HG02870 (cell line): ENCODE results near the gene RNF224.
"Not testable (repeated sequence)": the region's sequence is repeated elsewhere in the genome, so short reads cannot be mapped to it uniquely, and the experiment has no call there.

Source experiments
- ATAC-seq: cut with Tn5 transposase; IDR thresholded peaks from one replicate; pipeline ENCODE4 v1.9.1; 2021; ENCODE audit warnings: mild to moderate bottlenecking, moderate library complexity; ENCODE audit not compliant: unreplicated experiment

RNF224 gene

DNA sequence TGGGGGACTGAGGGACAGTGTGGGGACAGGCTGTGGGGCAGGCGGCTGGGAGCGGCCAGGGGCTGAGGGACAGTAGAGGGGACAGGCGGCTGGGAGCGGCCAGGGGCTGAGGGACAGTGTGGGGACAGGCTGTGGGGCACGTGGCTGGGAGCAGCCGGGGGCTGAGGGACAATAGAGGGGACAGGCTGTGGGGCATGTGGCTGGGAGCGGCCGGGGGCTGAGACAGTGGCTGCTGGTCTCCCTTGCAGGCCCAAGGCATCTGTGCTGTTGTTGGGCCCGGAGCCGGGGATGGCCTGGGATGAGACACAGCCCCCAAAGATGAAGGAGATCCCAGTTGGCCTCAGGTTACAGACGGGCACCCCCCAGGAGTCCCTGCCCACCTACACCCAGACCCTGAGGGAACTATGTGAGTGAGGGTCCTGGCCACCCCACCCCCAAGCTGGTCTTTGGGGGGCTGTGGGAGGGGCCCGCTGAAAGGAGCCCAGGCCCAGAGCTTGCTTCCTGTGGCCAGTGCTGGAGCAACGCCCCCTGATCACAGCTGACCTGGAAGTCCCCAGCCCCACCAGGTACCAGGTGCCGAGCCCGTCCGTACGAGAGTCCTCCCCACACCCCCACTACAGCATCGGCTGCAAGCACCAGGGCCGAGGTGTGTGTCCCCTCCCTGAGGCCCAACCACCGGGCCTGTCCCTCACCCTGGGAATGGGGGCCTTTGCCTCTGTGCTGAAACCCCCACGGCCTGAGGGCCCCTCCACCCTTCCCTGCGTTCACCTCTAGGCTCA is 24.4 kb downstream of the RNF224 start:
- ATAC-seq: no peak

DNA sequence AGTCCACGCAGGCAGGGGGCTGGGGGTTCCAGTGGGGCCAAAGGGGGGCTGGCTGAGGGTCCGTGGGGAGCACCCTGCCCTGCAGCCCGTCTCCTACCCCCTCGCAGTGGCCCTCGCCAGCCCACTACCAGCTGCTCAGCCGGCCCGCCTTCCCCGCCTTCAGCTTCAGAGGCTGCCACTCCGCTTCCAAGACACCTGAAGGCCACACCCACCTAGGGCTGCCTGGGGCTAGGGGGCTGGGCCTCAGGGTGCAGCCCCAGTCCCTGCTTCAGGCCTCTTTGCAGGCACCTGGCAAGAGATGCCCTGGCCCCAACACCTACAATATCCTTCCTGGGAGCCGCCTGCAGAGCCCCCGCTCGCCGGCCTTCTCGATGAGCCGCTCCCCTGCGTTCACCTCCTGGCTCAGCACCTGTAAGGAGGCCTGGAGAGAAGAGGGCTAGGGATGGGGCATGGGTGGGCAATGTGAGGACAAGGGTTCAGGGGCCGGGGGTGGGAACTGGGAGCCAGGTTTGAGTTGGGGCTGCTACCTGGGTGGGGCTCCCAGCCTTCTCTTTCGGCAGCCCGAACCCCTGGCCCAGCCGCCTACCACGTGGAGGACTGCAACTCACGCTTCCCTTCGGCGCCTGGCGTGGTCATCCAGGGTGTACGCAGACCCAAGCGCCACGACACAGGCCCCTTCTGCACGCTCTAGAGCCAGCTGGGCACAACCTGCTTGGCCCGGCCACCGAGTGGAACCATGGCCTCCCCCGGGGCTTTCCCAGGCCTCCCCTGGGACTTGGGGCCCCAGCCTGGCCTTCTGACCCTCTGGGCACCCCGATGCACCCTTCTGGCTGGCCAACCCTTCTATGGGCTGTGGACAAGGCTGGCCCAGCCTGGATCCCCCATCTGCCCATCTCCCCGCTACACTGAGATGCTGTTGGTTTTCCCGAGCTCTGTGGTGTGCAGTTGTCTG is 25.5 kb downstream of the RNF224 start:
- ATAC-seq: no peak

DNA sequence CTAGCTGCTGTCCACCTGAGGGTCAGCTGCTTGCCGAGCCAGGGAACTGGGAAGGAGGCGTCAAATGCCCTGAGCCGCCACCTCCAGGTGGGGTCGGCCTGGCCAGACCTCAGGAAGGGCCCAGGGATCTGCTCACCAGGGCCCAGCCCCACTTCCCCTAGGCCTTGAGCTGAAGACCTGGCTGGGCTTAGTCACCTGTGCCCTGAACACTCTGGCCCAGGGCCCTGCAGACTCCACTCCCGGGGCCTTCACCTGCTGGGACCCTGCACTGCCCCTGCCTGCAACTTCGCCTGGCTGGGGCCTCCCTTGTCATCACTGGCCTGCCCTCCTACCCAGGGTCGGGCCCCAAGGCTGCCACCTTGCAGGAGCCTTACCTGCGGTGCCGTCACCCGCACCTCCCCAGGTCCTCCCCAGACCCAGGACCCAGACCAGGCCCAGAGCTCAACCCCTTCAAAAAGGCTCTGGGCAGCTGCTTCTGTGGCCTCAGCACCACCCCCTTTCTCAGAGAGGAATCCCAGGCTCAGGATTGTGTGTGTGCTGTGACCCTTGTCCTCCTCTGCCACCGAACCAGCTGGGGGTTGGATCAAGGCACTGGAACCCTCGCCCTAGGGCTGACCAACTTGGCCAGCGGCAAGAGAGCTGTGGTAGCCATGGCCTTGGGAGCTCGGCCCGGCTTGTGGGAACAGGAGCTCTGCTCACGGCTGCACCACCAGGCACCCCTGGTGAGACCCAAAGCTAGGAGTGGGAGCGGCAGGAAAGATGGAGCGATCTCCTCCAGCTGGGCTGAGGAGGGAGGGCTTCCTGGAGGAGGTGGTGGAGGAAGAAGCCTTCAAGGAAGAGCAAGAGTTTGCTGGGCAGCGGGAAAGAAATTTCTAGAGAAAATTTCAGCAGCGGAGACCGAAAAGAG is 26.7 kb downstream of the RNF224 start:
- ATAC-seq: no peak

DNA sequence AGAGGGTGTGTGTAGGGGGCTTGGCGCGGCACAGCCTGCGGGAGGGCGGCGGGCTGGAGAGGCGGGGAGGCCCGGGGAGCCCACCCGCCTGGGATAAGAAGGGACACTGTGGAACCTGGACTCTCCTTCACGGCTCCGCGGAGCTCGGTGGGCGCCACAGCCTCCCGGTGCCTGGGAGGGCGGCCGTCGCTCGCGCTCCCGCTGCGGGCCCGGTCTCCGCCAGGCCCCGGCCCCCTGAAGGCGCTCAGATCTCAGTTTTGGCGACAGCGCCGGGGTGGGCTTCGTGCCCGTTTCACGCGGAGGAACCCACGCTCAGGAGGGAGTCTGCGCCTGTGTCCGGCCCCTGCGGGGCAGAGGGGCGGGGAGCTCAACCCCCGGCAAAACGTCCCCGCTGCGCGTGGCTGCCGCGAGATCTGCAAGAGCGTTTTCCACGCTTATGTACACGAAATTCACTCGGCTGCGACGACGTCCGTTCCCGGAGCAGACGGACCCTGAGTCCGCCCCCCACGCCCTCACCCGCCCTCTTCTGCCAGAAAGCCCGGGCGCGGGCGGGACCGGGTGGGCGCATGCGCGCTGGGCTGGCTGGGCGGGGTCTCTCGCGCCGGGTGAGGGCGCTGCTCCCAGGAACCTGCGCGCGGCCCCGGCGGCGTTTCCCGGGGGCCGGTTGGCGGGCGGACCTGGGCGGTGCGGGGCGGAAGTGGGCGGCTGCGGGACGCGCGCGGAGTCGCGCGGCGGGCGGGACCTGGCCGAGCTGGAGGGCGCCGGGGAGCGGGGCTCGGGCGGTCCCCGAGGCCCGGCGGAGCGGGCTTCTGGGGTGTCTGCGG is 27.5 kb downstream of the RNF224 start, which contains the start of gene NELFB:
Gene NELFB, plus strand, starts transcription at position 704 of the 824 bp plus-strand sequence.
- ATAC-seq: peak; percentile 56

DNA sequence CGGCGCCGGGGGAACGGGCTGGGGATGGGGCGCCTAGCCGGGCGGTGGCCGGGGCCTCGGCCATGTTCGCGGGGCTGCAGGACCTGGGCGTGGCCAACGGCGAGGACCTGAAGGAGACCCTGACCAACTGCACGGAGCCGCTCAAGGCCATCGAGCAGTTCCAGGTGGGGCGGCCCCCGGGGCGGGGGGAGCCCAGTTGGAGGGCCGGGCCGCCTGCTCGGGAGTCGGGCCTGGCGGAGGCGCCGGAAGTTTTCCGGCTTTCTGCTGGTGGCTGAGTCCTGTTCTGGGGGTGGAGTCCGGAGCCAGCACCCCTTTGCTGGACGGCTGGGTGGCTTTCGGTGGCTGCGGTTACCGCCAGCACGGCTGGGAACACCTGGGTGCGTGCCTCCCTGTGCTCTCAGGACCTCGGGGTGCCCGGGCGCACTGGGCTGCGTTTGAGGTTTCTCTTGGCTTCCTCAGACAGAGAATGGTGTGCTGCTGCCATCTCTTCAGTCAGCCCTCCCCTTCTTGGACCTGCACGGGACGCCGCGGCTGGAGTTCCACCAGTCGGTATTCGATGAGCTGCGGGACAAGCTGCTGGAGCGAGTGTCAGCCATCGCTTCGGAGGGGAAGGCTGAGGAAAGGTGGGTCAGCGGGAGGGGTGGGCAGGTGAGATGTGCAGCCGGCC is 28.3 kb downstream of the RNF224 start:
- no peak for ATAC-seq

DNA sequence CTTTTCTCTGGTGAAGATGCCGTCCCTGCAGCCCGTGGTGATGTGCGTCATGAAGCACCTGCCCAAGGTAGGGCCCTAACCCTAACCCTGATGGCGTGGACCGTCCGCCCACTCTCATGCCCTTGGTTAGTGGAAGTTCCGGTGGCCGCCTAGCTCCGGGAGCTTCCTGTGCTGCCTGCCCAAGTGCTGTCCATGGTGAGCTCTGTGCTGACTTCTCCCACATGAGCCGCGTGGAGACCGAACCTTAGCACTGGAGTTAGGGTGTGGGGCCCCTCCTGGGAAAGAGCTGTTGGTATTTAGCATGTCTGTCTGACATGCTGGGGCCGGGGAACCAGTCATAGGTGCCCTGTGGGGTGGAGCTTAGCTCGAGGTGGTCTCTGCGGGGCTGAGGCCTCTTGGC is 29.1 kb downstream of the RNF224 start:
- no peak for ATAC-seq

DNA sequence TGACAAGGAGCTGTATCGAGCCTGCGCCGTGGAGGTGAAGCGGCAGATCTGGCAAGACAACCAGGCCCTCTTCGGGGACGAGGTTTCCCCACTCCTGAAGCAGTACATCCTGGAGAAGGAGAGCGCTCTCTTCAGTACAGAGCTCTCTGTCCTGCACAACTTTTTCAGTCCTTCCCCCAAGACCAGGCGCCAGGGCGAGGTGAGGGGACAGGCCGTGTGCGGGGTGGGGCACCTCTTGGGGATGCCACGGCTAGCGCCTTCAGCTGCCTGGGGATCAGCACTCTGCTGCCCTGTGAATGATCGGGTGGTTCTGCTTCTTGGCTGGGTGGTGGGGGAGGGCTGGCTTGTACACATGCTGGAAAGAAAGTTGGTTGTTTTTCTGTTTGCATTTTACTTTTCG is 29.6 kb downstream of the RNF224 start:
- ATAC-seq: no peak

DNA sequence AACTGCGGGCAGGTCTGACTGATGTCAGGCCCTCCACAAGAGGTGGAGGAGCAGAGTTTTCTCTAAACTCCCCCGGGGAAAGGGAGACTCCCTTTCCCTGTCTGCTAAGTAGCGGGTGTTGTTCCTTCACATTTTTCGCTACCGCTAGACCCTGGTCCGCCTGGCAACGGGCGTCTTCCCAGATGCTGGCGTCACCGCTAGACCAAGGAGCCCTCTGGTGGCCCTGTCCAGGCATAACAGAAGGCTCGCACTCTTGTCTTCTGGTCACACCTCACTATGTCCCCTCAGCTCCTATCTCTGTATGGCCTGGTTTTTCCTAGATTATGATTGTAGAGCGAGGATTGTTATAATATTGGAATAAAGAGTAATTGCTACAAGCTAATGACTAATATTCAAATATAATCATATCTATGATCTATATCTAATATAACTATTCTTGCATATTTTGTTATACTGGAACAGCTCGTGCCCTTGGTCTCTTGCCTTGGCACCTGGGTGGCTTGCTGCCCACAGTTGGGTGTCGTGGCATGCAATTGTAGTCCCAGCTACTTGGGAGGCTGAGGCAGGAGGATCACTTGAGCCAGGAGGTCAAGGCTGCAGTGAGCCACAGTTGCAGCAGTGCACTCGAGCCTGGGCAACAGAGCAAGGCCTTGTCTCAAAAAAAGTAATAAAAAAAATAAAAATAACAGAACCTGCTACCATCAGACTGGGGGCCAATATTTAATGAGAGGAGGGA is 35.0 kb downstream of the RNF224 start:
- ATAC-seq: not testable (repeated sequence)

DNA sequence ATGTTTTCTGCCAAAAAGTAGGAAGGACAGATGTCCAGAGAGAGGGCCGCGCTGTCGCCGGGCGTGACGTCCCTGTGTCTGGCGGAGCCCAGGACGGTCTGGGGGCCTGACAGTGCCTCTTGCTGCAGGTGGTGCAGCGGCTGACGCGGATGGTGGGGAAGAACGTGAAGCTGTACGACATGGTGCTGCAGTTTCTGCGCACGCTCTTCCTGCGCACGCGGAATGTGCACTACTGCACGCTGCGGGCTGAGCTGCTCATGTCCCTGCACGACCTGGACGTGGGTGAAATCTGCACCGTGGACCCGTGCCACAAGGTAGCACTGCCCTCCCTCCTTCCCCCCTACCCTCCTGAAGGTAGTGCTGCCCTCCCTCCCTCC is 35.6 kb downstream of the RNF224 start:
- no peak for ATAC-seq

DNA sequence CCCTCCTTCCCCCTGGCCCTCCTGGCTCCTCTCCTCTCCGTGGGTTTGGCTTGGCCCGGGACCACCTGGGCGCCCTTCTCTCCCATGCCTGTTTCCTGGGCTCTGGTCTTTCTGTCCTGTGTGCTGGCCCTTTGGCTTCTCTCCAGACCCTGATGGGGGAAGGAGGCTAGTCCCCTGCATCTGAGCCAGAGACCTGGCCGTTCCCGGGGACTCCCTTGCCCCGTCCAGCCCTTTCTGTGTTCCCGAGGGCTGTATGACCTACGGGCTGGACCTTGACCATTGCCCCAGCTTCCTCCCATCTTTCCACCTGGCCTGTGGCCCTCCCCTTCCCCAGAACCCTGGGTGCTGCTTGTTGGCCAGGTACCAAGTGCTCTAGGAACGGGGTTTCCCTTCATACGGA is 36.2 kb downstream of the RNF224 start:
- ATAC-seq: no peak

DNA sequence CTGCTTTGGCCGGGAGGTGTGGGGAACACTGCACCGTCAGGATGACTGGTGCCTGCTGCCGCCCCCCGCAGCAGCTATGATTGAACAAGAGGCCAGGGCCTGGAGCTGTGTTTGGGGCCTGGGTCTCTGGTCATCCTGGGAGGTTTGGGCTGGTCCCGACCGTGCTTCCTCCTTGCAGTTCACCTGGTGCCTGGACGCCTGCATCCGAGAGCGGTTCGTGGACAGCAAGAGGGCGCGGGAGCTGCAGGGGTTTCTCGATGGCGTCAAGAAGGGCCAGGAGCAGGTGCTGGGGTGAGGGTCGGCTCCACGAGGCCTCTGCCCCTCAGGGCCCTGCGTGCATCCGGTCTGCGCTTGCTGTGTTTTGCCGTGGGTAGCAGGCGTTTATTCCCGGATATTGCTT is 36.8 kb downstream of the RNF224 start:
- ATAC-seq: no peak

DNA sequence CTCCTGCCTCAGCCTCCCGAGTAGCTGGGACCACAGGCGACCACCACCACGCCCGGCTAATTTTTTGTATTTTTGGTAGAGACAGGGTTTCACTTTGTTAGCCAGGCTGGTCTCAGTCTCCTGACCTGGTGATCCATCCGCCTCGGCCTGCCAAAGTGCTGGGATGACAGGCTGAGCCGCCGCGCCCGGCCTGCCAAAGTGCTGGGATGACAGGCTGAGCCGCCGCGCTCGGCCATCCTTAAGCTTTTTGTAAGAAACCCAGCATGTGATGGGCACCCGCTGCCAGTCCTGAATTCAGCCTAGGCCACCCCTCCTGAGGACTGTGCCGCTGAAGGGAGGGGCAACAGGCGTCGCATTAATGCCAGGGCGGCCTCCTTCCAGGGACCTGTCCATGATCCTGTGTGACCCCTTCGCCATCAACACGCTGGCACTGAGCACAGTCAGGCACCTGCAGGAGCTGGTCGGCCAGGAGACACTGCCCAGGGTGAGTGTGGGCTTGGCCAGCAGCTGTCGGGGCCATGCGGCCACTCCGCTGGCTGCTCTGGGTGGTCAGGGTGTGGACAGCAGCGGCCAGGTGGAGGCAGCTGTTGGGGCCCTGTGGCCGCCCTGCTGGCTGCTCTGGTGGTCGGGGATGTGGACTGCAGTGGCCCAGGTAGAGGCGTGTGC is 38.3 kb downstream of the RNF224 start:
- ATAC-seq: no peak

DNA sequence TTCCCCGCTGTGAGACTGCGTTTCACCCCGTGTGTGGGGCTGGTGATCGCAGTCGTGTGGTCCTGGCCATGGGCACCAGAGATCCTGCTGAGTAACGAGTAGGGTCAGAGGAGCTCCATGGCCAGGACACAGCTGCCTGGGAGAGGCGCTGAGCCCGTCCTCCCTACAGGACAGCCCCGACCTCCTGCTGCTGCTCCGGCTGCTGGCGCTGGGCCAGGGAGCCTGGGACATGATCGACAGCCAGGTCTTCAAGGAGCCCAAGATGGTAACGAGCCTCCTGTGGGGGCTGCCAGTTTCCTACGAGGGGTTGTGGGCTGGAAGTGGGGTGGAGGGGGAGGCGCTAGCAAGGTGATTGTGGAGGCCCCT is 38.8 kb downstream of the RNF224 start:
- no peak for ATAC-seq

DNA sequence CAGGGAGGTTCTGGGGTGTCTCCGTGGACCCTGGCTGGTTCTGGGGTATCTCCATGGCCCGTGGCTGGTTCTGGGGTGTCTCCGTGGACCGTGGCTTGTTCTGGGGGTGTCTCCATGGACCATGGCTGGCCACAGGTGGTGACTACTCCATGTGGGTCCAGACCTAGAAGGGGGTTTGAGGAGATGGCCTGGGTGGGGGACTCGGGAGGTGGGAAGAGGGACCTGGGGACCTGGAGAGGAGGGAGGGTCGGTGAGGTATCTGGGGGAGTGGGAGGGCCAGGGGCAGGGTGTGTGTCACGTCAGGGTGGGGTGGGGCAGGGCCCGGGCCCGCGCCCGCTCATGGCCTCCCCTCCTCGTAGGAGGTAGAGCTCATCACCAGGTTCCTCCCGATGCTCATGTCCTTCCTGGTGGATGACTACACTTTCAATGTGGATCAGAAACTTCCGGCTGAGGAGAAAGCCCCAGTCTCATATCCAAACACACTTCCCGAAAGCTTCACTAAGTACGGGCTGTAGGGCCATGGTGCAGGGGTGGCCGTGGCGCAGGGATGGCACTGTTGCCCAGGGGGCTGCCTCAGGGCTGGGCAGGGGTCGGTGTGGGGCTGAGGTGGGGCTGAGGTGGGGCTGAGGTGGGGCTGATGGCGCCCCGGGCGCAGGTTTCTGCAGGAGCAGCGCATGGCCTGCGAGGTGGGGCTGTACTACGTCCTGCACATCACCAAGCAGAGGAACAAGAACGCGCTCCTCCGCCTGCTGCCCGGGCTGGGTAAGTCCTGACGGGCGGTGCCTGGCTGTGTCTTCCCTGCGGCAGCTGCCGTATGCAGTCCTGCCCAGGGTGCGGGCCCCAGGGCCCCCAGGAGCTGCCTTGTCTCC is 39.5 kb downstream of the RNF224 start:
- no peak for ATAC-seq

DNA sequence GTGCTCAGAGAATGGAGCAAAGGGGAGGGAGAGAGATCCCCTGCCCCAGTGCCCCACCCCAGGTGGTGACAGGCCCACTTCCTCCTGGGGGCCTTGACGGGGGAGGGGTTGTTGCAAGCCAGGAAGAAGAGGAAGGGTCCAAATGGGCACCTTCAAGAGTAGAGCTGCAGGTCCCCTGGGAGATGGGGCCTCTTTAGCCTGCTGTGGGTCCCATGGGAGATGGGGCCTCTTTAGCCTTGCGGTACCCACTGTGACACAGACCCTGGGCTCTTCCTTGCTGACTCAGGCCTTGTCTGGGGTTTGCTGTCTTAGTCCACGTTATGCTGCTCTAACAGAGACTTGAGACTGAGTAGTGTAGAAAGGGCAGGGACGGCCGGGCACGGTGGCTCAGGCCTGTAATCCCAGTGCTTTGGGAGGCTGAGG is 40.6 kb downstream of the RNF224 start:
- no peak for ATAC-seq

DNA sequence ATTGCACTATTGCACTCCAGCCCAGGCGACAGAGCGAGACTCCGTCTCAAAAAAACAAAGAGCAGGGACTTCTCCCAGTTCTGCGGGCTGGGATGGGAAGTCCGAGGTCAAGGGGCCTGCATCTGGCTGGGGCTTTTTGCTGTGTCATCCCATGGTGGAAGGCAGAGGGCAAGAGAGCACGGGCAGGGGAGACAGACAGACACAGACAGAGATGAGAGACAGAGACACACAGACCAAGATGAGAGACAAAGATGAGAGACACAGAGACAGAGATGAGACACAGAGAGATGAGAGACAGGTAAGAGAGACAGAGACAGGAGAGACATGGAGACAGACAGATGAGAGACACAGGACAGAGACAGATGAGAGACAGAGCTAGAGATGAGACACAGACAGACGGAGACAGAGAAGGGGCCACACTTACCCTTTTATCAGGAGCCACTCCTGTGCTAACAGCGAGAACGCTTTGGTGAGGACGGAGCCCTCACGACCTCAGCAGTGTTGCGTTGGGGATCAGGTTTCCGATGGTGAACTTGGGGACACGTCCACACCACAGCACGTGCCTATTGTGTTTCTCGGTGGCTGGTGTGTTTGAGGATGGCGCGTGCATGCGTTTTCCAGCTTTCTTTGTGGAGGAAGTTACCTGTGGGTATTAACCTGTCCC is 41.4 kb downstream of the RNF224 start:
- no peak for ATAC-seq

DNA sequence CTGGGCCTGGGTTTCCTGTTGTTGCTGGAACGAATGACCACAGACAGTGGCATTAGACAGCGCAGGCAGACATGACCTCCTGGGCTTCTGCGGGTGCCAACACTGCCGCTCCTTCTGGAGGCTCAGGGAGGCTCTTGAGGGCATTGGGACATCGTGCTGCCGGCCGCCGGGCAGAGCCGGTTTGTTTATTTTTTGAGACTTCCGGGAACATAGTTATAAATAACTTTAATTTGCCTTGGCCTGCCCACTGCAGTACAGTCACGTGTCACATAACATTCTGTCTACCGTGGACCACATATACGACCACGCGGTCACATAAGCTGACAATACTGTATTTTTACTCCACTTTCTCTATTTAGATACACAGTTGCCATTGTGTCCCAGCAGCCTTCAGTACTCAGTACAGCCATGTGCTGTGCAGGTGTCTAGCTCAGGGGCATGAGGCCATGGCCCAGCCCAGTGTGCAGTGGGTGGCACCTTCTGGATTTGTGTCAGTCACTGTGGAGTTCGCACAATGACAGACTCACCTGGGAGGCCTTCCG is 42.0 kb downstream of the RNF224 start:
- no peak for ATAC-seq
